GM21360 (cell line): Measurements from ENCODE around the gene OBP2B.
"Not testable (repeated sequence)": the region's sequence is repeated elsewhere in the genome, so short reads cannot be mapped to it uniquely, and the experiment has no call there.

Experiments
- ATAC-seq: cut with Tn5 transposase; IDR thresholded peaks from one replicate; pipeline ENCODE4 v1.9.1; 2021; ENCODE audit warnings: mild to moderate bottlenecking, moderate library complexity; ENCODE audit not compliant: unreplicated experiment

Gene OBP2B

DNA sequence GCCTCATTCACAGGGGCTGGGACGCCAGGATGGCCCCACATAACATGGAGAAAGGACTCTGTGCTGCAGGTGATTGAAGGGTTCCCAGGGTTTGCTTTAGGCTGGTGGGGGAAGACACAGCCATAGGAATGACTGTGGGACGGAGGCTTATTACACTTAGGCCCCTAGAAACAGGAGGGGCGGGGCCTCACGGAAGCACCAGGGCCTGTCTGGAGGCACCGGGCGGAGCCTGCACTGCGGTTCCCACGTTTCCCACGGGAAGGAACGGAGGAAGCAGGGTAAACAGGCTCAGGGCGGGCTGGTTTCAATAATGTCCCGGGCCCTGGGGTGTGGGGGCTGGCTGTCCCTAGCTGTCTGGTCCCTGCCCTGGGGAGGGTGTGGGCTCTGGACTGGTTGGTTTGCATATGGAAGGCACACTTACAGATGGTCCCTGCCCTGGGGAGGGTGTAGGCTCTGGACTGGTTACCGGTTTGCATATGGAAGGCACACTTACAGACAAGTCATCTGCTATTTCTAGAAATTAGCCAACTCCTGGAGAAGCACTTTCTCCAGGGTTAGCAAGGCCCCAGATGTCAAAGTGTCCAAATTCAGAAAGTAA lies 14.2 kb upstream of the OBP2B start:
- ATAC-seq, result not testable (repeated sequence)

DNA sequence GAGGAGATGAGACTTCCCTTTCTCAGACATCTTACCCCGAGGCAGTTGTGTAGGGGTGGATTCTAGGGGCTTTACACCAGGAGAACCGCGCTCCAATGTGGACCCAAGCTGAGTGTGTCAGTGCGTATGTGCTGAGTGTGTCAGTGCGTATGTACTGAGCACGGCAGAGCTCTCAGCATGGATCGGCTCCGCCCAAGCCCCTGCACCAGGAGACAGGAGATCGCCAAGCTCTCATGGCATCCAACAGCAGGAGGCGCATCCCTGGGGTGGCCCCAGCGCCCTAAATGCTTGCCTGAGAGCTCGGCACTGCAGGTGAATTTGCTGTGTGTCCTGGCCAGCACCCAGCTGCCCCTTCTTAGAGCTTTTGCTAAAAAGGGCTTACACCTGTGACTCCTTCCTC lies 12.9 kb upstream of the OBP2B start:
- not testable (repeated sequence) for ATAC-seq

DNA sequence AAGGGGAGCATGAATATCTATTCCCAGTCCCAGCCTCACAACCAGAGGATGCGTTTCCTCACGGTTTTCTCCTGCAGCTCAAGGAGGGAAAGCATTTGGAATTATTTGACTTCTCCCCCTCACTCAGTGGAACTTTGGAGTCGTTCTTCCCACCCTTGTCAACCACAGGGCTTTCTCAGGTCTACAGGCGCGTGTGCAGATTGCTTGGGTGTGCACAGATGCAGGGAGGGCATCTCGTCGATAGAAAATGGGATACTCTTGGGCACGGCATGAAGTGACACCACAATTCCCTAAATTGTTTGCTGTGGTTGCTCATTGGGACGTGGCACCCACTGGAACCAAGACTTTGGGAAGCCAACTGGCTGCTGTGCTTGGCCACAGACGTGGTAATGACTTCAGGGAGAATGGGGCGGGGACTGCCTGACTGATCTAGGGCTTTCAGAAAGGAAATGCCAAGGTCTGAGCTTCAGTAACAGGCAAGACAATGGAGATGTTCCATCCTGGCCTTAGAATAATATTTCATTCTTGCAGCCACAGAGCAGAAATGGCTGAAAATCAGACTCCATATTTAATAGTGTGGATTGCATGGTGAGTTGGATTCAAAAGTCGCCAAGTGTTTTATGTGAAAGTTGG lies 12.2 kb upstream of the OBP2B start:
- ATAC-seq, result no peak

DNA sequence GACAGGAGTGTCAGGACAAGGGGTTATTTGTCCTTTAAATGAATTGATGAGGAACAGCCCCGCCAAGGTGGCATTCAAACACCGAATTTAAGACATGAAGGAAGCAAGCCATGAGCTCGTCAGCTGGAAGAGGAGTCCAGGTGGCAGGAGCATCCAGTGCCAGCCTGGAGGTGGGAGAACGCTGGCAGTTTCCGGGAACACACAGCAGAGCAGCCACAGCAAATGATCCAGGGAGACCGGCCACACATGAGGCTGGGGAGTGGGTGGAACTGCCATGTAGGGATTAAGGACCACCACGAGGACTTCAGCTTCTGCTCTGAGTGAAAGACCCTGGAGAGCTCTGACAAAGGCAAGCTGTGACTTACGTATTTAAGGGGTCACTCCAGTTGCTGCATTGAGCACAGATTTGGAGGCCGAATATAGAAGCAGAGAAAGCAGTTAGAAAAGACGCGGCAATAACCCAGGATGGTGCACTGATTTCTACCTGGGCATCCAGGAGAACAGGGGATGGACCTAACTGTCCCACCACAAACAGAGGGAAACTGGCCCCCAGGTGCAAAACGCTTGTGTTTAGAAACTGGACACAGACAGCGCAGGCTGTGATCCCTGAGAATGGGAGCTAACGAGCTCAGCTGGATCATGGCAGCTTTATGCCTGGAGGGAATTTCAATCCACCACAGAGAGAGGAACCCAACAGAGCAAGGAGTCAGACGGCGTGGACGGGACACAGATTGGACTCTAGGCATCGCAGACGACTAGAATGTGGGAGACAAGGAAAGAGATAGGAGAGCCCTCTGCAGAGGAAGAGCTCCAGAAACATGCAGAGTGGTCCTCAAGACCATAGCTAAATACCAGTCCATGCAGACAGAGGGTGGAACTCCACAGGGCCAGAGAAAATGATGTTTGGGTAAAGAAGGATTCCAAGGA lies 9.3 kb upstream of the OBP2B start:
- not testable (repeated sequence) for ATAC-seq

DNA sequence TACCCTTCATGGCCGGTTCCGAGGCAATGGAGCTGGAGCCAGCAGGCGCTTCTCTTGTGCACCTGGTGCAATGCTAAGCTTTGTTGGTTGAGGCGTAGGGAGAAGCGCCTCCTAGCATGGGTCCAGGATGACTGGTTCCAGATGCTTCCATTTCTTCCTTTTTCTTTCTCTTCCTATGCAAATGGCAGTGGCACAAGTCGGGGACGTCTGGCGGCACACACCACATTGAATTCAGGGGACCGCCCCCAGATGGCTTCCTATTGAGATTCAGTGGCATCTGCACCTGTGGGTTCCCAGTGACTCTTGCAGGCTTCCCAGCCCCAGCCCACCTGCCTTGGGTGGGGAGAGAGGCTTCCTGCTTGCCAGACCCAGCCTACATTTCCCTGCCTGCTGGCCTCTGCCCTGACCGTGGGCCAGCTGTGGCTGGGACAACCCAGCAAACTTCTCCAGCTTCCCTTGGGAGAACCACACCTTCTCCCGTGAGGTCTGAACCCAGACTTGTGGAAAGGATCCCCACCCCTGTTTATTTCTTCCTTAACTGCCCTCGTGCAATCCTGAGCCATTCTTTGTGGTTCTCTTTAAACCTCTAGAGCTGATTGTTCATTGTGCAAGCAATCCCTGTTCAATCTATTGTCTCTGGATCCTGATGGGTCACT lies 8.4 kb upstream of the OBP2B start:
- ATAC-seq, result not testable (repeated sequence)

DNA sequence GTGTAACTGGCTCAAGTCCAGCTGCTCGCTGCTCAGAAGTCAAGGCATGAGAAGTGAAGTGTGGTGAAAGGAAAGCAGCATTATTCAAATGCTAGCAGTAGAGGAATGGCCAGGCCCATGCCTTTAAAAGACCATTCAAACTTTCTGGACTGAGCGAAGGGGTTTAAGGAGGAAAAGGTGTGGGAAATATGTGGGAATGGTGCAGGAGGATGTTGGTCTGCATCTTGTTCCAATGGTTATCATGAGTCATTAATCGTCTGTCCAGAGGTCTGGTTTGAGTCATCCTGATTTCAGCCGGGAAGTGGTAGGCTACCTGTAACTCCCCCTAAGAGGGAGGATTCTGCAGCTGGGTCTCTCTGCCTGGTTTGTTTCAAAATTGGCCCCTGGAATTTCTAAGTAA lies 5.2 kb upstream of the OBP2B start:
- ATAC-seq, result not testable (repeated sequence)

DNA sequence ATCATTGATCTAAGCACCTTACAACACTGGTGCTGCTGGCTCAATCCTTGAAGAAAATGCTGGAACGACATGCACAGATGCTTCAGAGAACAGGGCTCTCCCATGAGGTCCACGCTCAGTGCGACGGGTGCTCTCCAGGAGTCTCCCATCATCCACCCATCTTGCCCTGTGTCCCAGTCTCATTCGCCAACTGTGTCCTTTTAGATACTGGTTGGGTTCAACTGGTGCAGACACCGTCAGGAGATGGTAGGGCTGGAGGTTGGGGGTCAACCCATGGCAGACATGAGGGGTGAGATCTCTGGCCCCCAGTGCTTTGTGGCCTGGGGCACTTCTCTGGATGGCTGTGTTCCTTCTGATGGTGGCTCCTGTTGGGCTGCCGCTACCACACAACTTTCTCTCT lies 1.6 kb upstream of the OBP2B start:
- no peak for ATAC-seq

DNA sequence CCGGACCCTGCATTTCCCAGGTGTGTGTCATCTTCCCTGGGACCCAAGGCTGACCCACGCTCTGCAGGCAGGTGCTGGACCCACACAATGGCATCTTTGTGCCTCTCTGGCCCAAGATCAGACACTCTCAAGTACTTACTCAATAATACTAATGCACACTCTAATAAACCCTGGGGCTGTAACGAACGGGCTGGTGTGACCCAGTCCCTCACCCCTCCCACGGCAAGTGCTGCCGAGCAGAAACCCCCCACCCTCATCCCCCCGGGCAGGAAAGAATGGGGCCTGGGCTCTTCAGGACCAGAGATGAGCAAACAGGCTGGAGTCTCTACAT lies 1.1 kb upstream of the OBP2B start:
- ATAC-seq, result no peak

DNA sequence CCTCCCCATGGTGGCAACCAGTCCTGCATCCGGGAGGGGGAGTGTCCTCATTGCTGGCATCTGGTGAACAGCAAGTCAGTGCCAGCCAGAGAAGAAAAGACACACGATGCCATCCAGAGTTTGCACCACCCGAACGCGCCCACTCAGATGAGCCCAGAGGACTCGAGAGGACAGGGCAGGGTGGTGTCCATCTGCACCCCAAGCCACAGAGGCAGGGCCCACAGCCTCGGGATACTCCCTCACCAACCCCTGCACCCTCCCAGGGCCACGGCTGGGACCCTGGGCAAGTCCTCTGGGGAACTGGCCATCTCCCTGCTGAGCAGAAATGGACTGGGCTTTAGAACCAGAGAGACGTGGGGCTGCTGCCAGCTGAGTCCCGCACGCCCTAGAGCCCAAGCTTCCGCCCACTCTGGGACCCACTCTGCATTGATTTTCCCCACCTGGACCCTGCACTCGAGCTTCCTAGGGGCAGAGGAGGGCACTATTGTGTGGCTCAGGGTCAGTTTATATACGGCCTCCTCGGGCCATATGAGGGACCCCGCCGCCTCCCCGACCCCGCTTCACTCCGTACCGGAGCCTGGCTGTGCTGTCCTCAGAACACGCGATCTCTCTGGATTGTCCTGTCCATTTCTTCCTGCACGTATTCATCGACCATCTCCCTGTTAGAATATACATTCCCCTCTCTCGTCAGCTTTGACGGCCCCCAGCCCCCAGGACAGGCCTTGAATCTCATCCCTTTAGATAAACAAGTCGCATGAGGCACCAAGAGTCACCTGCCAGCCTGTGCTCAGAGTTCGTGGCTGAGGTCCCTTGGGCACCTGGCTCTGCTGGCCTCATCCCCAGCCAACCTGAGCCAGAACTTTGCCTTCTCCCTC lies 514 bp upstream of the OBP2B start:
- not testable (repeated sequence) for ATAC-seq

DNA sequence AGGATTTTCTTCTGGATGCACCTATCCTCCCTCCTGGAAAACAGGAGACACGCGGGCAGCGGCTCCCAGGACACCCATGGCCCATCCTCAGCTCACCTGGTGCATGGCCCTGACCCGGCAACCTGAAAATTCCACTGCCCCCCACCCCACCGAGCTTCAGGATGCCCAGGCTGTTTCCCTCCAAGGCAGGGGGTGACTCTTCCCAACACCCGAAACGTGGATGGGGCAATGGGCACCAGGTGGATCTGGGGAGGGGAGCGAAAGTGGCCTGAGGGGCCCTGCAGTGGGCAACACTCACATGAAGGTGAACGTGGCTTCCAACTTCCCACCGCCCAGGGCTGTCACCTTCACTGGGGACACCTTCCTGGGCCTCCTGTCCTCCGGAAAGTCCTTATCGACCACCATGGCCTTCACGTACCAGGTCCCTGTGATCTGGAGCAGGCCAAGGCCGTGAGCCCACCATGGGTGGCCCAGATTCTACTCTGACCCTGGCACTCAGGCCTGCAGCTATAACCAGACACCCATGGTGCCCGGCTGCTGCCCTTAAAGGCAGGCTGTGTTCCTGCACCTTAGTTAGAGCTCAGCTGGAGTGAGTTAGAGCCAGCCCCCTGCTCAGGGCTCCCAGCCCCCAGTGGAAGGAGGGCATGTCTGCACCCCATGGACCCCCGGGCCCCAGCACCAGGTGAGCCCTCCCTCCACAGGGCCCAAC lies 725 bp downstream of the OBP2B start:
- not testable (repeated sequence) for ATAC-seq

DNA sequence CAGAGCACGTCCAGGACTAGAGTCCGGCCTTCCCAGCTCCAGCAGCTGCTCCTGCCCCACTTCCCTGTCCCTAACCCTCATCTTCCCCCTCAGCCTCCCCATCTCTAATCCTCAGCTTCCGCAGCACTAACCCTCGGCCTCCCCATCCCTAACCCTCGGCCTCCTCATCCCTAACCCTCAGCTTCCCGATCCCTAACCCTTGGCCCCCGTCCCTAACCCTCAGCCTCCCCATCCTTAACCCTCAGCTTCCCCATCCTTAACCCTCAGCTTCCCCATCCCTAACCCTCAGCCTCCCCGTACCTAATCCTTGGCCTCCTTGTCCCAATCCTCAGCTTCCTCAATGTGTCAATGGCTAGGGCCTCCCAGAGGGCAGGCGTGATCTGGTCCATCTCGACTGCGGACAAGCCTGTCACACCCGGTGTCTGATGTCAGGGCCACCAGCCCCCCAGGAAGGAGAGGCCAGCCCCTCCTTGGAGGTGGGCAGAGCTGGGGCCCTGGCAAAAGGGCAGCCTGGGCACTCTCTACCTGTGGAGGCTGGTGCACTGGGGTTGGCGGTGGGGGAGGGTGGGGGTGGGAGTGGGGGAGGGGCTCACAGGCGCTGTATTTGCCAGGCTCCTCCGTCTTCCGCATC lies 1.4 kb downstream of the OBP2B start:
- ATAC-seq, result no peak

DNA sequence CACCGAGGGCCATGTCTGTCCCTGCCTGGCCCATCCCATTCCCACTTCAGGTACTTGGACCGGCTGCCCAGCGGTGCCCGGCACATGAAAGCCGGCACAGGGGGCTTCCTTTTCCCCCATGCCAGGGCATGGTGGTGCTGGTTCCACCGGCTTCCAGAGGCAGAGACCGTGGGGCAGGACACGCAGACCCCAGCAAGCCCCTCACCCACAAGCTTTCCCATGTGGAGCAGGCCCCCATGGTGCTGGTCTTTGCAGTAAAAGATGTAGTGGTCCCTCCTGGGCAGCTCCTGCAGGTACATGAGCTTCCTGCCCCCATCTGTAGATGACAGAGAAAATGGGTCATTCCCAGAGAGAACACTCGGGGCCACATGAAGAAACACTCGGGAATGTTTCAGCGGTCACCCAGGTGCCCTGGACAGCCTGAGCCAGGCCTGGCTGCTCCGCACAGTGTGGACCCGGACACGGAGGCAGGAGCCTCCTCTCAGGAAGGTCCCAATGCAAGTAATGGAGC lies 2.0 kb downstream of the OBP2B start:
- ATAC-seq, result no peak

DNA sequence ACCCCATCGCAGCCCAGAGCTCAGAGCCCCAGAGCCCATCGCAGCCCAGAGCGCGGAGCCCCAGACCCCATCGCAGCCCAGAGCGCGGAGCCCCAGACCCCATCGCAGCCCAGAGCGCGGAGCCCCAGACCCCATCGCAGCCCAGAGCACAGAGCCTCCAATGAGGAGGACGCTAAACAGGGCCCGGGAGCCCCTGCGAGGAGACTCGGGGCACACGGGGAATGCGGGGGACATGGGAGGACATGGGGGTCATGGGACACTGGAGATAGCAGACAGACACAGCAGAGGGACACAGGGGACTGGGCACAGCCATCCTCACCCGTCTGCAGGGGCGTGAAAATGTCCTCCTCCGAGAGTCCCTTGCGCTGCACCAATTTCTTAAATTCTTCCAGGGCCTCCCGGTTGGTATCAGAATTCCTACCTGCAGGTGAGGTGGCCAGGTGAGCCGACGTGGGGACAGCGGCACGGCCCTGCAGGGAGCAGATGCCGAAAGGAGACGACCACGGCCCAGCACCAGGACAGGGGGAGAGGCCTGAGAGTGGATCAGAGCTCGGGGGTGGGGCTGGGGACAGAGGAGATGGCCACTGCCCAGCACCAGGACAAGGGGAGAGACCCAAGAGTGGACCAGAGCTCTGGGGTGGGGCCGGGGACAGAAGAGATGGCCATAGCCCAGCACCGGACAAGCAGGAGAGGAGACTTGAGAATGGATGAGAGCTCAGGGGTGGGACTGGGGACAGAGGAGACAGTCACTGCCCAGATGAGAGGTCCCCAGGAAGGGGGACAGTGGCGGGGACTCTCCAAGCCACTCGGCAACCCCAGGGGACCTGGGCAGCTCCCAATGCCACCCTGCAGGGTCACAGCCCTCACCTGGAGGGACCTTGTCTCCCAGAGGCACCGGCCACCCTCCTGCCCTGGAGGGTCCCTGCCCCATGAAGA lies 2.8 kb downstream of the OBP2B start:
- no peak for ATAC-seq

DNA sequence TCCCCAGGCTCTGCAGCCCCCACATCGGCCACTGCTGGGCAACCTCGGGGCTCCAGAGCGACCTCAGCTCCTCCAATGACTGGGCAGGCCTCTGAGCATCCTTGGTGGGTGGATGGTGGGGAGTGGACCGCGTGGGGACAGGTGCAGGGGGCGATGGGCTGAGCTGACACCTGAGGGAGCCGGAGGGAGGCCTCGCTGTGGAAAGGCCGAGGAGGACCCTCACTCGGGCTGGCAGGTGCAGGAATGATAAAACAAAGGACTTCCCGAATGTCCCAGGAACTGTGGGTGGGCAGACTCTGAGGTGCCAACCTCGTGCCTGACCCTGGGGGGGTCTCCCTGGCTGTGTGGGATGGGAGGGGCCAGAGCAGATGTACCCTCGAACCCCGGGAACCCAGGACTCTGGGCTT lies 3.6 kb downstream of the OBP2B start:
- not testable (repeated sequence) for ATAC-seq

DNA sequence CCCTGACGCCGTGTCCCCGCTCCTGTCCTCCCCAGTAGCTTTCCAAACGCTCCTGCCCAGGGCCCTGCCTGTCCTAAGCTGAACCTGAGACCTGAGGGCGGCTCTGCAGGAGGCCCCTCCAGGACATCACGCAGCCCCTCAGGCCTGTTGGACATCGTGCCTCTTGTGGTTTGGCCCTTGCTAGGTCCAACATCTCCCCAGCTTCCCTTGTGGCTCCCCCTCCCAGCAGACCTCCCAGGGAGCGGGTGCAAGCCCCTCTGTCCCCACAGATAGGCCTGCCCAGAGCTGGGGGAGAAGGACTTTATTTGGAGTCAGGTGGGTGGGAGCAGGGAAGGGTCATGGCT lies 4.1 kb downstream of the OBP2B start:
- no peak for ATAC-seq

DNA sequence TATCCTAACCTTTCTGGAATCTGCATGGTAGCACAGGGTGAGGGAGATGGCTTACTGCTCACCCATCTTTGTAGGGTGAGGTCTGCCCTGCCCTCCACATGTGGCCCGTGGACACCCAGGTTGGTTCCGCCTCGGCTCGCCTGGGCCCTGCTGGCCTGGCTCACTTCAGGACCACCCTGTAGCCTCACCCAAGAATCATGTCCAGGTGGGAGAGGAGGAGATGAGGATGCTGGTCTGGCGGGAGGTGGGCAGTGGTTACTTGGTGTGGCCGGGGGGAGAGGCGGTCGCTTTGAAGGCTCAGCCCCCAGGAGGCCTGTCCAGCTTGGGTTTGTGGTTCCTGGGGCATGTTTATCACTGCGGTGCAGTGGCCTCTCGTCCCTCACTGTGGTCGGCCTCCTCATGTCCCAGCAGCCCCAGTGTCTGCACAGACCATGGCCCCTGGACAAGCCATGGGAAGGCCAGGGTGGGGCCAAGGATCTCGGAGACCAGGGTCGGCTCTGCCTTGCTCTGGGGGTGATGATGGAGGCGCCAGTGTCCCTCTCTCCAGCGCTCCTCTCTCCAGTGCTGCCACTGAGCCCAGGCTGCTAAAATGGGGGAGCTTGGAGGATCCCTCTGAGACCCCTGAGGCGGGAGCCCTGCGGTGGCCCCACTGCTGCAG lies 4.6 kb downstream of the OBP2B start:
- ATAC-seq, result no peak

DNA sequence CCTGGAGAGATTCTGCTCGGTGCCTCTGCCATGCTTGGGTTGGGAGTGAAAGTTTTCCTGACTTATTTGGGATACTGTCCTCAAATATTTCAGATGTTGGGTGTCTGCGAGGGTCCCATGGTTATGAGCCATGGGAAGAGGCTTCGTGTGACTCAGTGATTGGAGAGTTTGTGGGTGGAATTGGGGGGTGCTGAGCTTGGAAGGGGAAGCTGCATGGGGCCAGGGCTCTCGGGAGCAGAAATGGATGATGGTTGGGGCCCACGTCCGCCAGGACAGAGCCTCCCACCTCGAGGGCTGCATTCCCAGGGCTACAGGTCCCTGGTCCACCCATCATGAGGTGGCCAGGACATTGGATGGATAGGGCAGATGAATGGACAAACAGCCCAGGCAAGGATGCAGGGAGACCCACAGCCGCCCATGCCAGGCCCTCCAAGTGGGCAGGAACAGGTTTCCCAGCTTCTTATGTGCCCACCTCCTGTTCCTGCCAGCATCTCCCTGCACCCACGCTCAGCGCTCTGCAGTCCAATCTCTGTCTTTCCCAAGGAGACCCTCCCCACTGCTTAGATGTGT lies 5.5 kb downstream of the OBP2B start:
- ATAC-seq, result no peak
